GM19468 (cell line): Measurements from ENCODE around the gene PRRC2A.

ENCODE experiments used
- ATAC-seq: cut with Tn5 transposase; IDR thresholded peaks from one replicate; pipeline ENCODE4 v1.9.1; 2021; ENCODE audit warnings: mild to moderate bottlenecking, moderate library complexity, moderate number of reproducible peaks; ENCODE audit not compliant: unreplicated experiment; ENCODE audit errors: extremely low read depth

PRRC2A gene

DNA sequence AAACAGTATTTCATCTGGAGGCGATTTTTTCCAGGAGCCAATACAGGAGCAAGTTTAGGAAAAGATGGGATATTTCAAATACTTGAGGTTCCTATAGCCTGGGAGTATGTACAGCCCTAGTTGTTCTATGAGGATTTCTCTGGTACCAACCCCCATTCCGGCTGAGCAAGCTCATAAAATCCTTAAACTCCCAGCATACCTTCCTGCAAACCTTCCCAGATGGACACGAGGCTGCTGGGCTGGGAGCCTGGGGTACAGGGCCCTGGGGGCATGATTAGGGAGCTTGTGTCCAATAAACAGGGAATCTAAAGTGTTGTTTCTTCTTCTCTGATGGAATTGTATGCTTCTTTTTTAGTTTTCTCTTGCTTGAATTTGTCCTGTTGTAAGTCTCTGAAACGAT is 1.5 kb downstream of the PRRC2A start:
- ATAC-seq, result no peak

GRCh38 chr6:31622684-31623091 is 2.2 kb downstream of the PRRC2A start:
- ATAC-seq, result no peak

- no peak for ATAC-seq
Measured at GRCh38 chr6:31624070-31624469, 3.6 kb downstream of the PRRC2A start.

DNA sequence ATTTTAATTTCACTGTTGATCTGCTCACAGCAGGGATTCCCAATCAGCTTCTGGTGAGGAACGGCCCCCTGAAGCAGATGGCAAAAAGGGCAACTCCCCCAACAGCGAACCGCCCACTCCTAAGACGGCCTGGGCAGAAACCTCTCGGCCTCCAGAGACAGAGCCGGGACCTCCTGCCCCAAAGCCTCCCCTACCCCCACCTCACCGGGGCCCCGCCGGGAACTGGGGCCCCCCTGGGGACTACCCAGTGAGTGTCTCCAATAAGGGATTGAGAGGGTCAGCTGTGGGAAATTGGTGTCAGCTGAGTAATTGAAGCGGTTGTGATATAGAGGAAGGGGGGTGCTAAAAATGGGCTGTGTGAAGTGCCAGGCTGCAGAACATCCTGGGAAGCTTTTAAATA is 6.4 kb downstream of the PRRC2A start:
- no peak for ATAC-seq

DNA sequence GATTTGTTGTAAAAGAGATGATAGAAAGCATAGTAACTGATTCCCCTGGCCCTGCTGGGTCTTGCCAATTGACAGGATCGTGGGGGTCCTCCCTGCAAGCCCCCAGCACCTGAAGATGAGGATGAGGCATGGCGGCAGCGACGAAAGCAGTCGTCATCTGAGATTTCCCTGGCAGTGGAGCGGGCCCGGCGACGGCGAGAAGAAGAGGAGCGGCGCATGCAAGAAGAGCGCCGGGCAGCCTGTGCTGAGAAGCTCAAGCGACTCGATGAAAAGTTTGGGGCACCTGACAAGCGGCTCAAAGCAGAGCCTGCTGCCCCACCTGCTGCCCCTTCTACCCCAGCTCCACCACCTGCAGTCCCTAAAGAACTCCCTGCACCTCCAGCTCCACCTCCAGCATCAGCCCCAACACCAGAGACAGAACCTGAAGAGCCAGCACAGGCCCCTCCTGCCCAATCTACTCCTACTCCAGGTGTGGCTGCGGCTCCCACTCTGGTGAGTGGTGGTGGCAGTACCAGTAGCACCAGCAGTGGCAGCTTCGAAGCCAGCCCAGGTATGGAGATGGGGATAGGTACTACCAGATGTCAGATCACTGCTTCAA is 7.3 kb downstream of the PRRC2A start:
- no peak for ATAC-seq

DNA sequence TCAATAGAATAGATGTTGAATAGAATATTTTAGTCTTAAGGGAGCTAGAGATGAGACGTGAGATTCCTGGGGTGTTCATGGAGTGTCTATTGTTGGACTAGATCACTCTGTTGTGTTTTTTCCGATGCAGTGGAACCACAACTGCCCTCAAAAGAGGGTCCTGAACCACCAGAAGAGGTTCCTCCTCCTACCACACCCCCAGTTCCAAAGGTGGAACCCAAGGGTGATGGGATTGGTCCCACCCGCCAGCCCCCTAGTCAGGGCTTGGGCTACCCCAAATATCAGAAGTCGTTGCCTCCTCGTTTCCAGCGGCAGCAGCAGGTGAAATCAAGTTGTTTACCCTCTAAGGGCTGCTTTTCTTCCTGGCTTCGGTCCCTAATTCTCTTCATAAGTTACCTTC is 8.5 kb downstream of the PRRC2A start:
- ATAC-seq, result no peak

- ATAC-seq, result no peak
Measured at GRCh38 chr6:31630177-31630934, 9.8 kb downstream of the PRRC2A start.

DNA sequence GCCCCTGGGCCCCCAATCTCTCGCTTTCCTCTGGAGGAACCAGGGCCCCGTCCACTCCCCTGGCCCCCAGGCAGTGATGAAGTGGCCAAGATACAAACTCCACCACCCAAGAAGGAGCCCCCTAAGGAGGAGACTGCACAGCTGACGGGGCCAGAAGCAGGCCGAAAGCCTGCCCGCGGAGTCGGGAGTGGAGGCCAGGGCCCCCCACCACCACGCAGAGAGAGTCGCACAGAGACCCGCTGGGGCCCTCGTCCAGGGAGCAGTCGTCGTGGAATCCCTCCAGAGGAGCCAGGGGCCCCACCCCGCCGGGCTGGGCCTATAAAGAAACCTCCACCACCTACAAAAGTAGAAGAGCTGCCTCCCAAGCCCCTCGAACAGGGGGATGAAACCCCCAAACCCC is 10.7 kb downstream of the PRRC2A start:
- ATAC-seq, result no peak

GRCh38 chr6:31631681-31632278 is 11.3 kb downstream of the PRRC2A start:
- ATAC-seq, result no peak

- ATAC-seq, result no peak
Measured at GRCh38 chr6:31632279-31632946, 11.9 kb downstream of the PRRC2A start.

DNA sequence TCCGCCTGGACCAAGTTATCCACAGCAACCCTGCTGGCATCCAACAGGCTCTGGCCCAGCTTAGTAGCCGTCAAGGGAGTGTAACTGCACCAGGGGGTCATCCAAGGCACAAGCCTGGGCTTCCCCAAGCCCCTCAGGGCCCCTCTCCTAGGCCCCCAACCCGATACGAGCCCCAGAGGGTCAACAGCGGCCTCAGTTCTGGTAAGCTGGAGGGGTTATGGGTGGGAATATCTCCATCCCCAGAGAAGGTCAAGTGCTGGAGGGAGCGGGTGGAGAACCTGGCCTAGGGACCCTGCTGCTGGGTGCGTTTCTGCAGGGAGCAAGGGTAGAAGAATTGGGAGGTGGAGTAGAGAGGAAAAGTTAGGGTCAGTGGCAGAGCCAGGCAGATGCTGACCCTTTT is 12.9 kb downstream of the PRRC2A start:
- no peak for ATAC-seq

- ATAC-seq, result no peak
Measured at GRCh38 chr6:31634131-31634530, 13.6 kb downstream of the PRRC2A start.

GRCh38 chr6:31634969-31635575 is 14.6 kb downstream of the PRRC2A start:
- no peak for ATAC-seq

- no peak for ATAC-seq
Measured at GRCh38 chr6:31636698-31637596, 16.4 kb downstream of the PRRC2A start.

GRCh38 chr6:31639043-31639442 is 18.5 kb downstream of the PRRC2A start:
- no peak for ATAC-seq

GRCh38 chr6:31639449-31639861 is 18.9 kb downstream of the PRRC2A start:
- no peak for ATAC-seq

GRCh38 chr6:31640612-31641011 is 20.1 kb downstream of the PRRC2A start:
- no peak for ATAC-seq

- no peak for ATAC-seq
Measured at GRCh38 chr6:31641370-31641769, 20.9 kb downstream of the PRRC2A start.

DNA sequence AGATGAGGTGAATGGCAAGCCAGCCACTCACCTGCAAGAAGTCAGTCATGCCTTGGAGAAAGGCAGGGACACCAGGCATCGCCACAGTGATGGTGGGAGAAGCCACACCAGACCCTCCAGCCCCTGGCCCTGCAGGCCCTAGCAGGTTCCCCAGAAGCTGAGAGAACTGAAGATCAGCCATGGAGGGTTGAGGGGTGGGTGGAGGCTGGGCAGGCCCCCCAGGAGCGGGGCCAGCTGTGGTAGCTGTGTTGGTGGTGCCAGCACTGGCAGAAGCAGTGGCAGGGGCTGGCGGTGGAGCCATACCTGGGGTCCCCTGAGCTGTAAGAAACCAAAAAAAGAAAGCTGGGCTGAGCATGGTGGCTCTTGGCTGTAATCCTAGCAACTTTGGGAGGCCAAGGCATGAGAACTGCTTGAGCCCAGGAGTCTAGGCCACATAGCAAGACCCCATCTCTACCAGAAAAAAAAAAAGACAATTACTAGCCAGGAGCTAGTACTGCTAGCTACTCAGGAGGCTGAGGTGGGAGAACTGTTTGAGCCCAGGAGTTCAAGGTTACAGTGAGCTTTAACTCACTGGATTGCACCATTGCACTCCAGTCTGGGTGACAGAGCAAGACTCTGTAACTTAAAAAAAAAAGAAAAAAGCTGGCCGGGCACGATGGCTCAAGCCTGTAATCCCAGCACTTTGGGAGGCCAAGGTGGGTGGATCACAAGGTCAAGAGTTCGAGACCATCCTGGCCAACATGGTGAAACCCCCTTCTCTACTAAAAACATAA is 22.5 kb downstream of the PRRC2A start:
- ATAC-seq, result no peak
